Stimulated activated CD4-positive, alpha-beta T cell treated with anti-CD3 and anti-CD28 coated beads, TNF-alpha, amount 100 ng/mL, for 1 hour (primary cell): ENCODE measurements around the gene MFAP5.
"Not testable (repeated sequence)": the region's sequence is repeated elsewhere in the genome, so short reads cannot be mapped to it uniquely, and the experiment has no call there.

Experiments used
- DNase-seq, 3 donors: peaks; one replicate each; pipeline ENCODE4 v3.0.0-alpha.2; 2020; ENCODE audit warnings: low read depth in 3 of 3, low spot score in 1 of 3

MFAP5 gene

DNA sequence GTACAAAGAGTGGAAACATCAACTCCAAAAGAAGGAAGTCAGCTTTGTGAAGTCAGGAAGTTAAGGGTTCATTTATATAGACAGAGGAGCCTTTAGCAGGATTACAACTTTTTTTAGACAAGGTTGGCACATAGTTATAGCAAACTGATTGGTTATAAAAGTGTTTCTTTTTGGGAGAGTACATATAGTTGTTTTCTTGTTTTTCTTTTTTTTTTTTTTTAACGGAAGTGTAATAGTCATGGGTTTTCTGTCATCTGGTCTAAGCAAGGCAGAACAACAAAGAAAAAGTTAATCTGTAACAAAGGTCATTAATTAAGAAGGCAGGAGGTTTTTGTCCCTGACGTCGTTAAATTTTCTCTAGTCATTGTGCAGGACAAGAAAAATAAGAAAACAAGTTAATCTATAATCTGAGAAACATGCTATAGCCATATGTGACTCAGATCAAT is 13.0 kb upstream of the MFAP5 start:
- no peak for DNase-seq

DNA sequence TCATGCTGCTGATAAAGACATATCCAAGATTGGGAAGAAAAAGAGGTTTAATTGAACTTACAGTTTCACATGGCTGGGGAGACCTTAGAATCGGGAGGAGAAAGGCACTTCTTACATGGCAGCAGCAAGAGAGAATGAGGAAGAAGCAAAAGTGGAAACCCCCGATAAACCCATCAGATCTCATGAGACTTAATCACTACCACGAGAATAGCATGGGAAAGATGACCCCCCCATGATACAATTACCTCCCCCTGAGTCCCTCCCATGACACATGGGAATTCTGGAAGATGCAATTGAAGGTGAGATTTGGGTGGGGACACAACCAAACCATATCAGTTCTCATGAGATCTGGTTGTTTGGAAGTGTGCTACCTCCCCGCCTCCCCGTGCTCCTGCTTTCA is 9.8 kb upstream of the MFAP5 start:
- DNase-seq = no peak

DNA sequence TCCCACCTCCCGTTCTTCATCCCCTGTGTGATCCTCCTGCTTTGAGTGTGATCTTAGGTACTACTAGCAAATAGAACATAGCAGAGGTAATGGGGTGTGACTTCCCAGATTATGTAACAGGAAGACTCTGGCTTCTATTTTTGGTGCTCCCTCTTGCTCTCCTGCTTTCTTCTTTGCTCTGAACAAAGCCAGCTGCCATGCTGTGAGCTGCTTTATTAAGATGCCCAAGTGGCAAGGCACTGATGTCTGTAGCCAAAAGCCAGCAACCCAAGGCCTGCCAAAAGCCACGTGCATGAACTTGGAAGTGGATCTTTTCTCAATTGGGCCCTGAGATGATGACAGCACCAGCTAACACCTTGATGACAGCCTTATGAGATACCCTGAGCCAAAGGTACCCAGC is 5.8 kb upstream of the MFAP5 start:
- DNase-seq = no peak

DNA sequence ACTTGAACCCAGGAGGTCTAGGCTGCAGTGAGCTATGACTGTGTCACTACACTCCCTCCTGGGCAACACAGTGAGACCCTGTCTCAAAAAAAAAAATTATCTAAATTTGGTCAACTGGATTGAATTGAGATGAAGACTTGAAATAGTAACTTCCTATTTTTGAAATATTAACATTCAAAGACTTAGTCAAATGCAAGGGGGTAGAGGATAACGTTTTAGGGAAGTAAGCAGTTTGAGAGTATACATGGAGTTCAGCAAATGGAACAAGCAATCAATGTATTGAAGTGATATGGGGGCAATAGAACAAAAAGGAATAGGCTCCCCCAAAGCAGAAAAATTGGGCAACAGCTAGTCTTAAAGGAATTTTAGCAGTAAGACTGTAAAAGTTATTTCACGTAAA is 4.6 kb upstream of the MFAP5 start:
- no peak for DNase-seq

DNA sequence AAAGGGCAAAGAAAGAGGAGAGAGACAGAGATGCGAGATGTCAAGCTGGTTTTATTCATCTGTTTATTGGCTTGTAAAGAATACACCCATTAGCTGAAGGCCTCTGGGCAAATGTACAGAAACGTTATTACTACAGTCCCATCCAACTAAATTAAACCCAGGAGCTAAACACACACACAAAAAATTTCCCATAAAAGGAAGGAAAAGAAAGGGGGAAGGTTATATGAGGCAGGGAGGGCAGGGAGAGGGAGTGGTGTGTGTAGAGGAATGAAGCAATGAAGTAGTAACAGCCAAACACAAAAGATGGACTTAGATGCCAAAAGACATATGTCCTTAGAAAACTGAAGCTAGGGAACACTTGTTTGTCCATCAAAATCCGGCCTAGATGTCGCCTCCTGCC is 3.1 kb upstream of the MFAP5 start:
- DNase-seq = no peak

DNA sequence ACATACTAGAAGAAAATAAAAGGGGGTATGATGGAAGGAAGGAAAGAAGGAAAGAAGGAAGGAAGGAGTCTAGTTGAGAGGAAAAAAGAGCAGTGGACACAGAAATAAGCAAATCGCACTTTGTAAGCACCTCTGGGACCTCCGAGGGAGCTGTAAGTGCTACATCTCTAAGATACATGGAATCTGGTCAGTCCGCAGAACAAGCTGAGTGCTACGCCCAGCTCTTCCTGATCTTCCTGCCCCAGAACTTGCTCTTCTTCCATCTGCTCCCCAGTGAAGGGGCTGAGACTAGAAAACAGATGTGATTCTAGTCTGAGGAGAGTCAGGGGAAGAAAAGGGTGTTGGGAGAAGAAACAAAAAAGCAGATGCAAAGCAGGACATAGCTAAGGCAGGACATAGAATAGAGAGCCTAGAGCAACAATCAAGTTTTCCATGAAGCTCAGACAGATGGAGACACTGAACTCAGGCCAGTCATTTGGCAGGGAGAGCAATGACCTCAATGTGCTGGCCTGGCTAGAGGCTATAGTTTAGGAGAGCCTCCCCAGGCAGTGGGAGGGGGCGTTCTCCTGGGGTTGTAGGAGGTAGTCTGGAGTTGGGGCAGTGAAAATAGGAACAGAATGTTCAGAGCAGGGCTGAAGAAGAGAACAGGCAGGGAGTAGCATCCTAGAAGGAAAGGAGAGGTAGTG is 1.7 kb upstream of the MFAP5 start:
- no peak for DNase-seq

DNA sequence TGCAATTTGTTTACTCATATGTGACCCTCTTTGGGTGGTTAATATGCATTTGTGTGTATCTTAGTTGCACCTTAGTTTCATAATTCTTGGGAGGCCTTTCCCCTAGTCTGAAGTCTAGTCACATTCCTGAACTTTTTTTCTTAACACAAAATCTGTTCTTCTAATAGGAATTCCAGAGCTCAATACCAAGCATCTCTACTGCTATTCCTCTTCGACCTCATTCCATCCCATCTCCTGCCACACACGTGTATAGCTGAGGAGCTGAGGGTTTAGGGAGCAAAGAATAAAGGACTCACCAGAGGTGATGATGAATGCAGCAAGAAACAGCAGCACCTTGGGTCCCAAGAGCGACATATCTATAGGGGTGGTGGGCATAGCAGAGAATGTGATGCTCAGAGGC is 875 bp downstream of the MFAP5 start:
- DNase-seq = no peak

DNA sequence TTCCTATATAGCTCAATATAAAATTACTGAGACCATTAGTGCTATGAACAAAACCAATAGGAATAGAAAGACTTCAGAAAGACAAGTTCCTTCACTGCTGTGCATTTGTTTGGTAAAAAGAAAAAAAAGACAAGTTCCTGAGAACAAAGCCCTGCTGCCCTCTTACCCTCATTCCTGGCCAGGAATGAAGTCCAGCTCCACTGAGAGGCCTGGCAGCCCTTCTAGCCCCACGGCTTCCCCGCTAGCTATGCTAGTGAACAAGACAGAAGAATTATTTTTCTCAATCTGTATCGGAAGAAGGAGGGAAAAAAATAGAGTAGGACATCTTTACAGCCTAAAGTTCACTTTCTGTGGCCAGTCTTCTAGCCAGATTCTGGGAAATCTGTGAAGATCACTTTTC is 1.6 kb downstream of the MFAP5 start:
- DNase-seq = no peak

DNA sequence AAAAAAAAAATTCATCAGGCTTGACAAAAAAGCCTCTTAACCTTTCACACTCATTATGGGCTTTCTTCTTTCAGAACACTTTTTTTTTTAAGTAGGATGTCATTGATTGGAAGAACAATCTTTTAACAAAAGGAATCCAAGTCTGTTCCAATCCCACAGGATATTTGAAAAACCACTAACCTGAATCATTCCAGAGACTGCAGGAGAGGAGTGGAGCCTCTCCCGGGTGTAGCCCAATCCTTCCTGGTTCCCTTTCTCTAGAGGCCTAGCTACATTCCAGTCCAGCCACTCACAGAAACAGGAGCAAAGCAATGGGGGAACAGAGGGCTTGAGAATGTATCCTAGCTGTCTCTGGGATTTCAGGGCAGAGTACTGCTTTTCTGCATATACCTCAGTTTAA is 4.3 kb downstream of the MFAP5 start:
- DNase-seq = no peak

DNA sequence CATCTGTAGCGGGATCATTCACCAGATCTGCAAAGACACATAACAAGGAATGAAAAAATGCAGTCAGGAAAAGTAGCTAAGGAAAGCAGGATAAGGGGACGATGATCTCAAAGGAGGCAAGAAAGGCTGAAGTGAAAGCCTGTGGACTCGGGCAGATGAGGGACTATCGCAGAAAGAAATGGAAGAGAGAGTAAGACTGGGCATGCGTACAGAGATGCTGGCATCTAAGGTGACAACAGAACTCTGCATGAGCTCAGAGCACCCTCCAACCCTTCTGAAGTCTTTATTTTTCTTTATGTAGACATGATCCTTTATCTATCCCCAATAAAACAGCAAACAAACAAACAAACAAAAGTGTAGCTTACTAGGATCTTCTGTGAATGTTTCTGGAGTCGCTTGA is 7.2 kb downstream of the MFAP5 start:
- DNase-seq = no peak

DNA sequence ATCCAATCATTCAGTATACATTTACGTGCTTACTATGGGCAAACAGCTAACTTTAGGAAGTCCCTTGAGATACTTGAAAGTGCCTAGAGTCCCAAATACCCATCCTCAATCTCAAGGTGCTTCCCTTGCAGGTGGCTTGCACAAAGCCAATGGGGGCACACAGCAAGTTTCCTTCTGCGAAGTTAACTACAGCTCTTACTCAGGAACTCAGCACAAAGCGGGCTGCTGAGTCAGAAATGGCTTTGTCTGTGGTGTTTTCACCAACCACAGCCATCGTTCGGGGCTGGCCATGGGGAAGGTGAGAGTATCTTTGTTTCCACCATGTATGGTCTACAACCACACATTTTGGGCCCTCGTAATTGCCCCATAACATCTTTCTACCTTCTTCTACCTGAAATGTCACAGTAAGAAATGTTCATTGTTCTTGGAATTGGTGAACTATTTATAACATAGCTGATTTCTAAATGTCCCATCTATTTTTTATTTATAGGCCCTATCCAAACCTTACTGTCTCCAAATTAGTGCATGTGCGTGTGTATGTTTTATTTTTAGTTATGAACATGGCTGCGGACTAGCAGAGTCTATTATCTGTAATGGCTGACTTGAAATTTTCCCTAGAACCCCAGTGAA is 13.9 kb downstream of the MFAP5 start:
- DNase-seq = no peak

DNA sequence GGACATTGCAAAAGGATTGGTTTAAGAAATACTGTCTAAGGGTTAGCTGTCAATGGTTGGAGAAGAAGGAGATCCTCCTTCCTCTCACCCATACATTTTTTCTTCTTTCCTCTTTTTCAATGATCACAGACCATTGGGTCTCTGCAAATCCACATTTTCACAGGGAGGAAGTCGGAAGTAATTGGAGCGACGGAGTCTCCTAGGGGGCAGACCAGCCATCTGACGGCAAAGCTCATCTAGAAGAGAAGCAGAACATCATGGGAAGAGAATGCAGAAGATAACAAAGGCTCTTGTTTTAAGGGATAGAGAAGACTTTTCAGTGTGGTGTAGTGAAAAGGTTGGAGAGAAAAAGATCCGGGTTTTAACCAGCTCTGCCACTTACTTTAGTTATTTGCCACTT is 14.7 kb downstream of the MFAP5 start:
- no peak for DNase-seq

DNA sequence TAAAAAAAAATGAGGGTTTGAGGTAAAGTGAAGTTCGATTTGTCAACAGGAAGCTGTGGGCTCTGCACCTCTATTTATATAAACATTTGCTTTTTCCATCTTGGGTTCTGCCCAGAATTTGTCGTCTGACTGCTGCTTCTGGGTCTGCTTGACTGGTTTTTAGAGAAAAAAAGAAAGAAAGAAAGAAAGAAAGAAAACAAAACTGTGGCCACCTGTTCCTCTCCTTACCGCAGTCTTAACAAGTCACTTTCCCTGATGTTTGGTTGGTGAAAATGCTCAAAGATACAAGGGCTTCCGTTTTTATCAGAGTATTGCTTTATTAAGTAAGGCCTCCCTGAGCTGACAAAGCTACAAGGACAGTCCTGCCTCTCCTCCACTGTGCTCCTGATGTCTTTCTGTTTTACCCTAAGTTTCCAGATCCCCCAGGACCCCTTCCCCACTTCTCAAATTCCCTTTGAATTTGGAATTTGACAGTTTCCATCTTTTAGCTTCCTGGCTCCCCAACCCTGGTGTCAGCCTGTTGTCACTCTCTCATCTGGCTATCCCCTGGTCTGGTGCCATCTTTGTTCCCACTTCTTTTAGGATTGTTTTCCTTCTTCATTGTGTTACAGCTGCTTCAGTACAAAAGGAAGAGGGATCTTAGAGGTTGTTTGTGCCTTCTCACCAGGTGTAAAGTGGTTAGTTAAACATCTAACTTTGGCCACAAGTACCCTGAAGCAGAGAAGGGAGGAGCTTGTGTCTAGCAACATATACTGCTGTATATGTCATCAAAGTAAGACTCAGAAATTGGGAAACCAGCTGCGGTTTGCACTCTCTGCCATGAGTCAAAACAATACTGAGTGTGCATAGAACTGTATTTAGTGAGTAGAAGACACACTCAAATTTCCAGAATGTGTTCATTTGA is 18.0 kb downstream of the MFAP5 start:
- peak in 1 of 3 donors; percentile 6 for DNase-seq

DNA sequence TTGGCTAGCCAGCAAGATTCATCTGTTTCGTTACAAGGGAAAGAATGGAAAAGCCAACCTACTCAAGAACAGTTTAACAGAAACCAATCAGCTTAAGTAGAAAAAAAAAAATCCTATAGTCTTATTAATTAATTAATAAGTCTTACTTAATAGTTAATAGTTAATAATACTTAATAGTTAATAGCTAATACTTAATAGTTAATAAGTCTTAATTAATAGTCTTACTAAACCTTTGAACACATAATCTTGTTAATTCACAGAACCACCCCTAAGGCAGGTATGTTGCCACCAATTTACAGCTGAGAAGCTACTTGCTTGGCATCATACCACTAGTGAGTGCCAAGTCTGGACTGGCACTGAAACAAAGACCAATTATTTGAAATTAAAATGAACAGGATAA is 19.9 kb downstream of the MFAP5 start:
- DNase-seq = no peak

DNA sequence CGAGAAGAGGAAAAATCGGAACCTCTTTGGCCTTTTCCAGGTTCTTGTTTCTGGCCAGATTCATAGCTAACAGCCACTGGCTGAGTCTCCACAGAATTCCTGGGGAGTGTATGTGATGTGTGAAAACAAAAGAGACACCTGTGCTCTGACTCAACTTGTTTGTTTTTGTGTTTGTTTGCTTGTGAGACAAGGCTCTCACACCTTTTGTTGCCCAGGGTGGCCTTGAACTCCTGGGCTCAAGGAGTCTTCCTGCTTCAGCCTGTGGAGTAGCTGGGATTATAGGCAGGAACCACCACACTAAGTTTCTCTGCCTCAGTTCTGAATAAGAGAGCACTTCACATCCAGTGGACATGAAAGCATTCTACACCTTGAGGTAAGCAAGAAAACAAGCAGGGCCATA is 22.7 kb downstream of the MFAP5 start:
- DNase-seq = no peak

DNA sequence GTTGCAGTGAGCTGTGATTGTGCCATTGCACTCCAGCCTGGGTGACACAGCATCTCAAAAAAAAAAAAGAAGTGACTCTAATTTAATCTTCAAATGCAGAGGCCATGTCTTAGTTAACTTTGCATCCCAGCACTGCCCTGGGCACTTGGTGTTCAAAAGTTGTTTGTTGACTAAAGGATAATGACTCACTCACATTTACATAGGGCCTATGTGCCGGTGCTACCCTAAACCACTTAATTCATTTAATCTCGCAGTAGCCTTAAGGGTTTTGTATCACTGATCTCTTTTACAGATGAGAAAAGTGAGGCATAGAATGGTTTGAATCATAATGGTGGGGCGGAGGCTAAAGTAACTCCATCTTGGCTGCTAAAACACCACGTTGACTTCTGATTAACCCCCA is 23.7 kb downstream of the MFAP5 start:
- DNase-seq = no peak

DNA sequence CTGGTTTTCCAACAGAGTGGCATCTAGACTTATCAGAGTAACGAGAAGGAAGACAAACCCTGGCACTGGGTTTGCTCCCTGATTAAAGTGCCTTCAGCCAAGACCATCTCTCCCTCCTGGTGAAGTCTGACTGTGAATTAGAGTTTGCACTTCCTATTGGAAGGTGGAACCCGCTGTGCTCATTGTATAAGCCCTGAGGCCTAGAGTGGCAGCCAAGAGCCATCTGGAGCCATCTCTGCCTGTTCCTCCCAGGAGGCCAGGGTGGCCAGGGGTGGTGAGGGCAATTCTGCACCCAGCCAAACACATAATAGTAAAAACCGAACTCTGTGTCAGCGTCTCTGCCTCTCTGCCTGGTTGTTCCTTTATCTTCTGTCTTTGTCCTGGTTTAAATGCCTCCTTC is 25.0 kb downstream of the MFAP5 start:
- DNase-seq = no peak

DNA sequence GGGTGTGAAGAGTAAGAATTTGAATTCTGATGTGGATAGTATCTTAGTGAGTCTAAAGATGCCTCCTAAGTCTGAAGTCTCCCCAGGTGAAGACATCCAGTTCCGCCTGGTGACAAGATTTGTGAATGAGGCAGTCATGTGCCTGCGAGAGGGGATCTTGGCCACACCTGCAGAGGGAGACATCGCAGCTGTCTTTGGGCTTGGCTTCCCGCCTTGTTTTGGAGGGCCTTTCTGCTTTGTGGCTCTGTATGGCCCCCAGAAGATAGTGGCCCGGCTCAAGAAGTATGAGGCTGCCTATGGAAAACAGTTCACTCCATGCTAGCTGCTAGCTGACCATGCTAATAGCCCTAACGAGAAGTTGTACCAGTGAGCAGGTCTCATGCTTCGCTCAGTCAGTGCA is 25.4 kb downstream of the MFAP5 start:
- DNase-seq = no peak

DNA sequence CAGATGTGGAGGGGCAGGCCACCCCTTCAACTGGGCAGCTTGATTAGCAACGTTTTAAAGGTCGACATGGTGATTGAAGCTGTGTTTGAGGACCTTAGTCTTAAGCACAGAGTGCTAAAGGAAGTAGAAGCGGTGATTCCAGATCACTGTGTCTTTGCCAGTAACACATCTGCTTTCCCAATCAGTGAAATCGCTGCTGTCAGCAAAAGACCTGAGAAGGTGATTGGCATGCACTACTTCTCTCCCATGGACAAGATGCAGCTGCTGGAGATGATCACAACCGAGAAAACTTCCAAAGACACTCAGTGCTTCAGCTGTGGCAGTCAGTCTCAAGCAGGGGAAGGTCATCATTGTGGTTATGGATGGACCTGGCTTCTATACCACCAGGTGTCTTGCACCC is 26.0 kb downstream of the MFAP5 start:
- no peak for DNase-seq

DNA sequence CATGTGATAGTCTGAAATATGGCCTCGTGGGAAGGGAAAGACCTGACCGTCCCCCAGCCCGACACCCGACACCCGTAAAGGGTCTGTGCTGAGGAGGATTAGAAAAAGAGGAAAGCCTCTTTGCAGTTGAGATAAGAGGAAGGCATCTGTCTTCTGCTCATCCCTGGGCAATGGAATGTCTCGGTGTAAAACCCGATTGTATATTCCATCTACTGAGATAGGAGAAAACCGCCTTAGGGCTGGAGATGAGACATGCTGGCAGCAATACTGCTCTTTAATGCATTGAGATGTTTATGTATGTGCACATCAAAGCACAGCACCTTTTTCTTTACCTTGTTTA is 26.6 kb downstream of the MFAP5 start:
- DNase-seq = not testable (repeated sequence)

DNA sequence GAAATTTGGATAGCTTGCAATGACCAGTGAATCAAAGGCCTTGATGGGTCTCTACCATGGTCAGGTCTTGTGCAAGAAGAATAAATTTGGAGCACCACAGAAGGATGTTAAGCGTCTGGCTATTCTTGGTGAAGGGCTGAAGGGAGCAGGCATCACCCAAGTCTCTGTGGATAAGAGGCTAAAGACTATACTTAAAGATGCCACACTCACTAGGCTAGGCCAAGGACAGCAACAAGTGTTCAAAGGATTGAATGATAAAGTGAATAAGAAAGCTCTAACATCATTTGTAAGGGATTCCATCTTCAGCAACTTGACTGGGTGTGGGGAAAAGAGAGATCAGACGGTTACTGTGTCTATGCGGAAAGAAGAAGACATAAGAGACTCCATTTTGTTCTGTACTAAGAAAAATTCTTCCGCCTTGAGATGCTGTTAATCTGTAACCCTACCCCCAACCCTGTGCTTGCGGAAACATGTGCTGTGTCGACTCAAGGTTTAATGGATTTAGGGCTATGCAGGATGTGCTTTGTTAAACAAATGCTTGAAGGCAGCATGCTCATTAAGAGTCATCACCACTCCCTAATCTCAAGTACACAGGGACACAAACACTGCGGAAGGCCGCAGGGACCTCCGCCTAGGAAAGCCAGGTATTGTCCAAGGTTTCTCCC is 27.2 kb downstream of the MFAP5 start:
- DNase-seq = not testable (repeated sequence)

DNA sequence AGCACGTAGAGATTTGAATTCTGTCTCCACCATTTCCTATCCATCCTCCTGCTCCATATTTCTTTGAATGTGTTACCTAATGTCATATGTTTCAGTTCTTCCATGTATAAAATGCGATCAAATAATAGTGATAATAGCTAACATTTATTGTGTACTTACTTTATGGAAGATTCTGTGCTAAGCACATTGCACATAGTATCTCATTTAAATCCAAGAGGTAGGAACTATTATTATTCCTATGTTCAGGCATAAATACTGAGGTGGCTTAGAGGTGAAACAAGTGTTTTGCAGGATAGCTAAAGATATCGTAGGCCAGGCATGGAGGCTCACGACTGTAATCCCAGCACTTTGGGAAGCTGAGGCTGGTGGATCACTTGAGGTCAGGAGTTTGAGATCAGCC is 32.5 kb downstream of the MFAP5 start:
- no peak for DNase-seq
